ELF-1 (cell line): ENCODE measurements around the gene PRDM2.

Experiments used
- DNase-seq: peaks from one replicate; pipeline ENCODE4 v3.0.0-alpha.2; 2016; ENCODE audit warnings: low read depth, low spot score

Gene PRDM2

DNA sequence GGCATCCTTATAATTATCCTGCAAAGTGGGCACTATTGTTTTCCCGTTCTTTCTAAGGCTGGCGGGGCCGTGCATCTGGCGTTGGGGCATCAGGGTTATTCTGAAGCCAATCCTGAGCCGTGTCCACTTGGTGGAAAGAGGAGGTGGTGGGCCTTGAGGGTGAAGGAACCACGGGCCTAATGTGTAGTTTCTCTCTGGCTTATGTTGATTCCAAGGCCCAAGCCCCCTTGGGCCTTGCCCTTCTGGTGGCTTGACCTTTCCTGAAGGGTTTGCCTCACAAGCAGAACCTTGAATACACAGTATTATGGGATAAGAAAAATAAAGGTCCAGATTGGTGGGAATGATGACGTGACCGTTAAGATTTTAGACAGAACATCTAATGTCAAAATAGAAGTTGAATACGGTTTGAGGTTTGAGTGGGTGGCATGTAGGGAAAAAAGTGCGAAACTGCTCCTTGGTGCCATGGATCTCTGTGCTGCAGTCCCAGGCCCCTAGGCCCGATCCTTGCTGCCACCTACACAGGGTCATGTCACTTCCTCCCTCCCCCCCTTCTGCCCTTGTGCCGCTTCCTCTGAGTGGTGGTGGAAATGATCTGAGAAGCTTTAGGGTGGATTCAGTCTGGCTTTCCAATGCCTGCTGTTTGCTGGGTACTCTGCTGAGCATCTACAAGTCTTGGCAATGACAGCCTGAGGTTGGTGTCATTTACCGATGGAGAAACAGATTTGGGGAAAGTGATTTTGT is 90.5 kb downstream of the PRDM2 start:
- no peak for DNase-seq

DNA sequence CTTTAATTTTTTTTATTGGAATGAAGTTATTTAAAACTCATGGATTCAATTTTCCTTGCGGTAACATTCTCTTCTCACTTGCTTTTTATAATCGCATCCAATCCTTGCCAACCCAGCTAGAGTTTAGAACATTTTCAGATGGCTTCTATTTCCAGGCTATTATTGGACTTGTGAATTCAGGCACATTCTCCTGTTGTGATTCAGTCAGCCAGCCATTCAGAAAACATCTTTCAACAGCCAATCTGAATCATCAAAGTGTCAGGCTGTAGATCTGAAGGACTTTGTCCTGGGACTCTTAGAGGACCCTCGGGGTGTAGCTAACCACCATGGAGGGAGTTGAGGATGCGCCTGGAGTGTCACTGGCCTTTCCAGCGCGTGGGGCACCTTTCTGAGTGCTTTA is 92.4 kb downstream of the PRDM2 start:
- no peak for DNase-seq

DNA sequence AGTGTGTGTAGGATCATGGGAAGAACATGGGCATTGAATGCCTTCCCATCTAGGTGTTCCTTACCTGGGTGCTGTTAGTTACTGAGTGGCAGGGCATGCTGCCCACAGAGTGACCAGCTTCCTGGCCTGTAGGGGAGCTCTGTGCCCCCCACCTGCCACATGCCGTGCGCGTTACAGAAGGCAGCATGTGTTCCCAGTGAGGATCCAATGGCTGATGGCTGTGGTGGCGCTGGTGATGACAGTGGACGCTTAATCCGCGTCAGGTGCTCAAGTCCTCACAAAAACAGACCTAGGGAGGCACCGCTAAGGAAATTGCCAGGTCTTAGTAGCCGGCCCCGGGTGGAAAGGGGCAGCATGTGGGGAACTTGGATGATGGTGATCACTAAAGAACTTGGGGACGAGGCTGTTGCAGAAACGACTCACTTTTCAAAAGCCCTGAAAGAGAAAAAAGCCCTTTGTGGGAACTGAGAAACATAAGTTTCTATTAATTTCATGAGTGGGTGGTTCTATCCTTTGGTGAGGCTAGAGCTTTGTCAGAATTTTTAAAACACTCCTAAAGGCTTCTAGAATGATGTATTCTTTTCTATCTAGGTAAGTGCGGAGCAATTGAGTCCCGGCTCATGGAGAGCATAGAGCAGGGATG is 93.2 kb downstream of the PRDM2 start:
- no peak for DNase-seq

GRCh38 chr1:13794231-13795187 is 94.5 kb downstream of the PRDM2 start:
- DNase-seq: no peak

DNA sequence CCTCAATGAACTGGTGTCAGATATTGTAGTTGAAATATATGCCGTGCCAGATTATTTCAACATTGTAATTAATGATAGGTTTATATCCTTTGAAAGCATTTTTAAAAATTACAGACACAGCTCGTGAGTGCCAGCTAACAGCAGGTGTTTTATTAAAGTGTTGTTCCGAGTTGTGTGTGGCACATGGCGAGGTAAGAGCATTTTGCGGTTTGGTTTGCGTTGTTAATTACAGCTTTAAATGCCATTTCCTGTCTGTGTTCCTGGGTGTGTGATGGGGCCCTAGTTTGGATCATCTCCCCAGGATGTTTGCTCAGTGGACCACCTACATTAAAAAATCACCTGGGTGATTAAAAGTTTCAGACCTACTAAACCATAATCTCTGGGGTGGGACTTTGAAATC is 97.4 kb downstream of the PRDM2 start:
- DNase-seq: no peak

- no peak for DNase-seq
These were observed 98.1 kb downstream of the PRDM2 start for GRCh38 chr1:13798120-13798519.

DNA sequence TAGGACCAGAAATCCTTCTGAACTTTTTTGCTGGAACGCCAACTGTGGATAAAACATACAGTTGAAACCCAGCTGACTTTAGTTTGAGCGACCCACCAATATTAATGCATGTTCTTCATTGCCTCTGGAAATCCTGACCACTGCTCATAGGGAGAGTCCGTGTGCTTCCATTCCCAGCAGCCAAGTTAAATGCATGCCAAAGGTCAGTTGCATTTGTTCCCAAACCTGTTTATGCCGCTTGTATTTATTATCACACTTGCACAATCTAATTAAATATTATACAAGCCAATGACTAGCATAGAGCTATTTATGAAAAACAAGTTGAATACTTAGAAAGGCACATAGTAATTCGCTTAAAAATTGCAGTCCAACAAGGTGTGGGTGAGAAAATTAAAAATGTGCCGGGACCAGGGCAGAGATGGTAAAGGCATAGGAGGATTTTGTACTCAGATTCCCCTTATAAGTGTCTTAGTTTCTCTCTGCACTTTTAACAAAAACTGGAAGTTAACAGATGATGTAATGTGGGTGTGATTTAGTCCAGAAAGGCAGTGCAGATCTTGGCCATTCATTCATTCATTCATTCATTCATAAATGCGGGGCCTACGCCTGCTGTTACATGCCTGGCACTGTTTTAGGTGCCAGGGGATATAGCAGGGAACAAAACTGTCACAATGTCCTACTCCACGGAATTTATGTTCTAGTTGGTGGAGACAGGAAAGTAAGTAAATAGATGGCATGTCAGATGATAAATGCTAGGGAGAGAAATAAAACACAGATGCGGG is 99.7 kb downstream of the PRDM2 start:
- DNase-seq: no peak

- no peak for DNase-seq
These were observed 101.2 kb downstream of the PRDM2 start for GRCh38 chr1:13801232-13801631.

- DNase-seq: peak; percentile 31
These were observed 101.9 kb downstream of the PRDM2 start for GRCh38 chr1:13801655-13802486.

- no peak for DNase-seq
These were observed 103.0 kb downstream of the PRDM2 start for GRCh38 chr1:13802782-13803545.

DNA sequence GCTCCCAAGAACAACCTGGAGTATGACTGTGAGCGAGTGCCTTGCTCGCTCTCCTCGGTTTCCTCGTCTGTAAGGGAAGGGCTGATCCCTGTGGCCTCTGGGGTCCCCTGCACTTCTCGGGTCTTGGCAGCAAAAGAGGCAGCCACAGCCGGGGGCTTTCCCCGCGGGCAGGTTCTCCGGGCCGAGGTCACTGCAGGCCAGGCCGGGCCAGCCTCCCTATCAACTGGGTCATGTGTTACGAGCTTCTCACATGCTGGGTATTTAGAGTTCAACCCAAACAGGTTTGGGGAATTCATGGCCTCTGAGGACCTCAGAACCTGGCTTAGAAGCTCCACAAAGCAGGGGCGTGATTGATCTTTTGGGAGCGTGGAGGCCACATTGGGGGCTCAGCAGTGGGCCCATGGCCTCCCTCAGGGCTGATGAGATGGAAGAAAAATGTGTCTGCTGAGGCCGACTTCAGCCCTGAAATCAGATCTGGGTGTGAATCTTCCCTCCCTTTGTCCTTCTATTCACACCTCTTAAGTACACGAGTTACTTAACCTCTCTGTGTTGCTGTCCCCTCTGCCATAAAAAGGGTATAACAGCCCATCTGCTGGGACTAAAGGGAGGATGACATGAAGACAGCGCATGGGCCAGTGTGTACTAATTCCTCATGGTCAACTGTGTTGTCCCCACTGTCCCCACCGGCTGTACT is 103.7 kb downstream of the PRDM2 start:
- no peak for DNase-seq

DNA sequence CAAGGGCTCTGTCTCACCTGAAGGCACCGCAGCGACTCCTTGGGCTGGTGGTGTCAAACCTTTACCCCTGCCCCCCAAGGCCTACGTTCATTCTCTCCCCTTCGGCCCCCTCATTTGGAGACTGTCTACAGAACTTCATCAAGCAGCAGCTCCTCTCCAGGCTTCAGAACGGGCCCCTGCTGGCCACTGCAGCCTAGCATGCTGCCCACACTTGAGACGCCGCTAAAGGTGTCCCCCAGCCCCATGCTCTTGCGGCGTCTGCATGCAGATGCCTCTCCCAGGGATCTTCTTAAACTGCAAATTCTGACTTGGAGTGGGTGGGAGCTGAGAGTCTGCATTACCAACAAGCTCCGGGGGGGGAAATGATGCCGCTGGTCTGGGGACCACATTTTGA is 104.2 kb downstream of the PRDM2 start:
- DNase-seq: no peak

DNA sequence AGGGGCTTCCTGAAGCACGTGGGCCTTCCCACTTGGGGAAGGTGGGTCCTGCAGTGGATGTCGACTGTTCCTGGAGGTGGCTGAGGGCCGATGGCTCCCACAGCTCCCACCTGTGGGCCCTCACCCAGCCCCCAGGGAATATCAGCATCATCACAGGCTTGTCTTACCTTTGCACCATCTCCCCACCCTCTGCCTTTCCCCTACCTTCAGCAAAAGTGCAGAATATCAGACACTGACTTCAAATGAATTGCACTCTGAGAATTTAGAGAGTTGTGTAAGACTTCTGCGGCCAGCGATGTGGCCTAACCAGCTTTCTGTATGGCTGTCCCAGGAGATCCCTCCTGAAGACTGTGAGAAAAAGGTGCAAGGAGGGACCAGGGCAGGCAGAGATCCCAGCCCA is 105.4 kb downstream of the PRDM2 start:
- DNase-seq: no peak

DNA sequence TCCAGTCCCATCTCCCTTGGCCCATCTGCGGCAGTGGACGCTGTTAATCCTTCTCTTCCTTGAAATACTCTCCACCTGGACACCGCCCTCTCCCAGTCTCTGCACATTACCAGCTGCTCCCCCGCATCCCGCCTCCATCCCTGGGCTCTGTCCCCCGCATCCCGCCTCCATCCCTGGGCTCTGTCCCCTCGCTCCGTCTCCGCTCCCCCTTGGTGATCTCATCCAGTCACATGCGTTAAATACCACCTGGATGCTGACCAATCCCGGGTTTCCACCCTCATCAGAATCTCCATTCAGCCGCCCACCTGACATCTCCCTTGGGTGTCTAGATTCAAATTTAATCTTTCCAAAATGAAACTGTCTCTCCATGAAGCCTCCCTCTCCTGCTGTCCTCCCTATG is 106.1 kb downstream of the PRDM2 start:
- no peak for DNase-seq

- DNase-seq: peak; percentile 46
These were observed 107.2 kb downstream of the PRDM2 start for GRCh38 chr1:13807209-13807608.

DNA sequence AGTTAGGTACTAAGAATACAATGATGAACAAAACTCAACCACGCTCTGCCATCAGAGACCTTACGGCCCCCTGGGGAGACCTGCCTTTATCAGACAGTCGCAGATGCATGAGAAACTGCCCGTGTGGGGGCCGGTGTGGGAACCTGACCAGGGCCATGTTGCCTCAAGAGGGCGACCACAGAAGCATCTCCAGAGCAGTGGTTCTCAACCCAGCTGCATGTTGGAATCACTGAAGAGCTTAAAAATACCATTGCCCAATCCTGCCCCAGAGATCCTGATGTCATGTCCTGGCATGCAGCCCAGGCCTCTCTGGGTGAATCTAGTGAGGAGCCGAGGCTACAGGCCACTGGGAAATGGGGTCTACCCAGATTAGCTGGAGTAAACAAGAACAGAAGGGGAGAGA is 108.7 kb downstream of the PRDM2 start:
- DNase-seq: no peak

DNA sequence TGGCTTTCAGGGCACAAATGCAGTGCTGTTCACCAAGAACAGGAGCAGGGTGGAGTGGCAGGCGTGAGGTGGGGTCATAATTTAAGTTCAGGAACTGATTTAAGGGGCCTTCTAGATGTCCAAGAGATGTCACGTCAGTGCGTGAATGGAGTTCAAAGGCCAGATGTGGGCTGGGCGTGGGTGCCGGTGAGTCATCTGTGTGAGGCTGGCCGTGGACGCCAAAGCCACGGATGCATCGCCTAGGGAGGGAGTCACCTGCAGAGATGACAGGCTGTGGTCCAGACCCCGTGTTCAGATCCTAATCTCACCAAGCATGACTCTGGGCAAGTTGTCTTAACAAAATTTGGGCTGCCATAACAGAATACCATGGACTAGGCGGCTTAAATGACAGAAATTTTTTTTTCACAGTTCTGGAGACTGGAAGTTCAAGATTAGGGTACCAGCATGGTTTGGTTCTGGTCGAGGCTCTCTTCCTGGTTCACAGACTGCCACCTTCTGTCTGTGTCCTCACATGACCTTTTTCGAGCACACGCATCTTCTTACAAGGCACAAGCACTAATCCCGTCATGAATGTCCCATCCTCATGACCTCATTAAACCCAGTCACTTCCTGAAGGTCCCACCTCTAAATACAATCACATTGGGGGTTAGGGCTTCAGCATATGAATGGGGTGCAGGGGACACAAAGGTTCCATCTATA is 109.6 kb downstream of the PRDM2 start:
- DNase-seq: no peak
